Central memory CD4-positive, alpha-beta T cell (primary cell): Measurements from ENCODE around the gene CRYBB3.
A peak's percentile ranks its signal among the peaks of the same experiment; 100 is the strongest.
"Not testable (repeated sequence)": the region's sequence is repeated elsewhere in the genome, so short reads cannot be mapped to it uniquely, and the experiment has no call there.

Experiments
- DNase-seq: peaks from one replicate; pipeline ENCODE4 v3.0.0; 2022

The CRYBB3 gene

DNA sequence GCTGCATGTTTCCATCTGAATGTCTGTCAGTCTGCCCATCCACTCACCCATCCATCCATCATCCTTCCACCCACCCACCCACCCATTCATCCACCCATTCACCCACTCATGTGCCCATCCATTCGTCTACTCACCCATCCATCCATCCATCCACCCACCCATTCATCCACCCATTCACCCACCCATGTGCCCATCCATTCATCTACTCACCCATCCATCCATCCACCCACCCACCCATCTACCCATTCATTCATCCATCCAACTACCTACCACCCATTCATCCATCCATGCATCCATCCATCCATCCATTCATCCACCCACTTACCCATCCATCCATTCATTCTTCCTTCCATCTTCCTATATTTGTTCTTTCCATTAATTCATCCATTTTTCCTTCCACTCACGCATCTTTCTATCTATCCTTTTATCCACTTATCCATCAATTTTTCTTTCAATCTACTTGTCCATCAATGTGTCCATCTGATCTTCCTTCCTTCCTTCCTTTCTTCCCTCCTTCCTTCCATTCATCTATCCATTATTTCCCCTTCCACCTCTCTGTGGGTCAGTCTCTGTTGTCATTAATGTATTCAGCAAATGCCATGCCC lies 8.0 kb downstream of the CRYBB3 start:
- DNase-seq = no peak

DNA sequence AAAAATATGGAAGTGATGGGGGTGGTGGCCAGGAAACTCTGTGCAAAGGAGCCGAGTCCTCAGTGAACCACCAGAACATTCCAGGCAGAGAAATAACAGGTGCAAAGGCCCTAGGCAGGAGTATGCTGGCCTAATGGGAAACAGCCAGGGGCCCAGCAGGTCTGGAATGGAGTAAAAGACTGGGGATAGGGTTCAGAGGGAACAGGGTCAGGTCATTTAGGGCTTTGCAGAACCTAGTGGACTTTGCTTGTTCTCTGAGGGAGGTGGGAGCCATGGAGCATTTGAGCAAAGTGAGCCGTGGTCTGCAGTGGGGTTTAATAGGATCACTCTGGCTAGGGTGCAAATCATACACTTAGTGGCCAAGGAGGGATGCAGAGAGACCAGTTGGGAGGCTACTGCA lies 8.7 kb downstream of the CRYBB3 start:
- no peak for DNase-seq

DNA sequence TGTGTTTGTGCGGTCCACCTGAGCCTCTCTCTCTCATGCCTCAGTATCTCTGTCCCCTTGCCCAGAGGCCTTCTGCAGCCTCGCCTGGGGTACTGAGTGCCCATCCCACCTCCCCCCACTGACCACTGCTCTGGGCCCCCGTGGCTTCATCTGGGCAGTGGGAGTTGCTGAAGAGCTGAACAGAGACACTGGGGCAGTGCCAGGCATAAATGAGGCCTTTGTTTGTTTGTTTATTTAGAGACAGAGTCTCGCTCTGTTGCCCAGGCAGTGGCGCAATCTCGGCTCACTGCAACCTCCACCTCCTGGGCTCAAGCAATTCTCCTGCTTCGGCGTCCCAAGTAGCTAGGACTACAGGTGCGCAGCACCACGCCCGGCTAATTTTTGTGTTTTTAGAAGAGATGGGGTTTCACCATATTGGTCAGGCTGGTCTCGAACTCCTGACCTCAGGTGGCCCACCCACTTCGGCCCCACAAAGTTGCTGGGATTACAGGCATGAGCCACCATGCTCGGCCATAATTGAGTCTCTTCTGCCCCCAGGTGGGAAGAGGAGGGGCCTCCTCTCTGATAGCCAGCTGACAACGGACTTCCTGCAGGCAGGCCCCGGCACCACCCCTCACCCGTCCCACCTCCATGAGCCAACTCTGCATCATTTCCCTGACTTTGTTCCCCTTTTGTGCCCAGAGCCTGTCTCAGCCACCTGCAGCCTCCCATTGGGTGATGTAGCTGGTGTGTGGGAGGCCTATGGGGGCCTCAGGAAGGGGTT lies 9.3 kb downstream of the CRYBB3 start:
- no peak for DNase-seq

DNA sequence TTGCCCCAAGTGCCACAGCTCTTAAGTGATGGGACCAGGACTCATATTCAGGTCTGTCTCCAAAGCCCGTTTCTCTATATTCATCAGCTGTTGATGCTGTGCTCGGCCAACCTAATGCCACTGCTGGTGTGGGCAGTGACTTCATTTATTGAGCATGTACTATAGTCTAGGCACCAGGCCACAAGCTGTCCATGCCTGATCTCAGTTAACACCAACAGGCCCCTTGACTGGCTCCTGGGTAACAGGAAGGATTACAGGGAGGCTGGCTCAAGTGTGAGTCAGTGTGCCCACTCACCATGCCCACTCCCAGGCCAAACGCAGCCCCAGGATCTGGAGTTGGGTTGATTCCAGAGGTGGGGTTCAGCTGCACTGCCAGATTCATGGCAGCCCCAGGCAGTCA lies 11.1 kb downstream of the CRYBB3 start:
- no peak for DNase-seq

DNA sequence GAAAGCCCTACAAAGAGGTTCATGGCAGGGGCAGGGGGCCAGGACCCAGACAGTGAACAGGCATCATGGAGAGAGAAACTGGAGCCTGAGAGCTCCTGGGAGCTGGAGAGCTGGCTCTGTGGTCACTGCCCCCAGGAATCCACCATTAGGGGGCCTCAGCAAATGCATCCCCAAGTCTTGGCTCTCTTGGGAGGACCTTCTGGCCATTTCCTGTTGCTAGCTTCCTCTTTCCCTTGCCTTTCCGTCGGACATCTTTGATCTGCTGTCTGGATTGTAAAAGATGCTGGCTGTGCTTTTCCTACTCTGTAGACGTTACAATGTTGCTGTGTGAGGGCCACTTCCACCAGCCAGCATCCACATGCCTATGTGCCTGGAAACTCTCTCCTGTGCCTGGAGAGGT lies 12.7 kb downstream of the CRYBB3 start:
- DNase-seq = no peak

DNA sequence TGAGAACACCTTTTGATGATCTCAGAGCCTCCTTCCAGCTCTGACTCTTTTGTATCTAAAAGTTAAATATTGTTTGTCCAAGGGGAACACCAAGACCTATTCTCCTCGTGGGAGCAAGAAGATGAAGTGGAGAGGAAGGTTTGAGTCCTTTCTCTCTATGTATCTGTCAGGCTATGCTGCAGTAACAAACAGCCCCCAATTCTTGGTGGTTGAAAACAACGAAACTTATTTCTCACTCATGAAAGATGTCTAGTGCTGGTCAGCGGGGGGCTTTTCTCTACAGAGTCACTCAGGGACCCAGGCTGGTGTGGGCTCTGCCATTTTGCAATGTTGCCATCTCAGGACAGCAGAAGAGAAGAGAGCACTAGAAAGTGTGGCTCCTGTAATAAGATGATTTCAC lies 13.6 kb downstream of the CRYBB3 start:
- DNase-seq = no peak

DNA sequence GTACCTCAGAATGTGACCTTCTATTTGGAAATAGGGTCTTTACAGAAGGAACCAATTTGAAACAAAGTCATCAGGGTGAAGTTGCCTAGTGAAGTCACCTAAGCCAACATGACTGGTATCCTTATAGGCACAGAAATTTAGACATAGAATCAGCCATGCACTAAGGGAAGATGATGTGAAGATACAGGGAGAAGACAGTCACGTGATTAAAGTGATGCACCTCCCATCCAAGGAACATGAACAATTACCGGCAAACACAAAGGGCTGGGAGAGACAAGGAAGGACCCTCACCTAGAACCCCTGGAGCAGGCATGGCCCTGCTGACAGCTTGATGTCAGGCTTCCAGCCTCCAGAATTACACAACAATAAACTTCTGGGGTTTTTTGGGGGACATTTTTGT lies 16.6 kb downstream of the CRYBB3 start:
- DNase-seq = no peak

DNA sequence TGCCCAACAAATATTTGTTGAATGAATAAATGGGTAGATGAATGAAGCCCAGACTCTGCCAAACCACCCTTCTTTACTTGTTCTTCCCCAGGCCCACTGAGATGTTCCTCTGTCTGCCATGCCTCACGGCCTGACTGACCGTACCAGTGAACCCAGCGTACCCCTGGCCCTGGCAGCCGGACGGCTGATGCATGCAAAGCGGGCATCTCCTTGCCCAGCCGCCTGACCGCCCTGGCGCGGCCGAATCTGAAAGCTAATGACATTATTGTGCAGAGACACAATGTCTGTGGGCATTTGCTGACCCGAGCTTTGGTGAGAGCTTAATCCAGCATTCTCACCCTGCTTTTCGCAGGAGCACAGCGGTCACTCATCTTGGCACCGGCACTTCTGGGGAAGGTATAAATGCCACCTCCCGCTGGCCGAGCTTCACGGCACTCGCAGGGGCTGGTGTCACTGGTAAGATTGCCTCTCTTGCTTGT lies 19.6 kb downstream of the CRYBB3 start, which contains the start of gene CRYBB2:
Gene CRYBB2 (plus strand): TSS at position 429 of the 479 bp plus-strand sequence. CDS start 1,791 bp downstream, outside the sequence.
- DNase-seq = no peak

DNA sequence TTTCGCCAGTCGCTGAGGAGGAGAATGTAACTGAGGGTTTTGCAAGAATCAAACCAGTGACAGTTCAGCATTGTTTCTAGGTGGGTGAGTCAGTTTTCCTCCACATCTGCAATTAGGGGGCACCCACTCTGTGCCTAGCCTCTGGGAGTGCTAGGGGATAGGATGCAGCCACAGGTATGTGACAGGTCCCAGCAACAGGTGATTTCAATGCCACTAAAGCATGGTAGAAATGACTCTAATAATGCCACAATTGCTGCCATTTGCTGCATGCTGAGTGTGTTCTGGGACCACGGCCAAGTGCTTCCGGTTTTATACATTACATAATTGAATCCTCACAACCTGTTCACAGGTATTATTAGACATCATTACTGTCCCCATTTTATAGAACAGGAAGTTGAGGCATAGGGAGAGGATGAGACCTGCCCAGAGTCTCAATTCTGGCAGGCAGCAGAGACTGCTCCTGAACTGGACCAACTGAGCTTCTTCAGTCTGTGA lies 20.3 kb downstream of the CRYBB3 start:
- no peak for DNase-seq

DNA sequence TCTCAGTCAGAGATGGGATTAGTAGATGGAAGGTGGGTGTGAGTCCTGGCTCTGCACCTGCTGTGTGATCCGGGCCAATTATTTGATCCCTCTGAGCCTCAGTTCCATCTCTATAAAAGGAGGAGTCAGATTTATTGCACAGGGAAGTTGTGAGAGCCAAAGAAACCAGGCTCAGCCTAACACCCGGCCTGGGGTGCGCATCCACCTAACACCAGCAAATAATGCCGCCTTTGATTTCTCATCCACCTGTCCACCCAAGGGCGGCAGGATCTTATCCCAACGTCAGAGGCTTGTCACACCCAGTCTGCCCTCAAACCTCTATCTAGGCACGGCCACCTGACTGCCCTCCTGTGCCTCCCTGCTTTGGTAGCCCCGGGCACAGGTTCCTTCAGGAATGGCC lies 22.1 kb downstream of the CRYBB3 start:
- no peak for DNase-seq

DNA sequence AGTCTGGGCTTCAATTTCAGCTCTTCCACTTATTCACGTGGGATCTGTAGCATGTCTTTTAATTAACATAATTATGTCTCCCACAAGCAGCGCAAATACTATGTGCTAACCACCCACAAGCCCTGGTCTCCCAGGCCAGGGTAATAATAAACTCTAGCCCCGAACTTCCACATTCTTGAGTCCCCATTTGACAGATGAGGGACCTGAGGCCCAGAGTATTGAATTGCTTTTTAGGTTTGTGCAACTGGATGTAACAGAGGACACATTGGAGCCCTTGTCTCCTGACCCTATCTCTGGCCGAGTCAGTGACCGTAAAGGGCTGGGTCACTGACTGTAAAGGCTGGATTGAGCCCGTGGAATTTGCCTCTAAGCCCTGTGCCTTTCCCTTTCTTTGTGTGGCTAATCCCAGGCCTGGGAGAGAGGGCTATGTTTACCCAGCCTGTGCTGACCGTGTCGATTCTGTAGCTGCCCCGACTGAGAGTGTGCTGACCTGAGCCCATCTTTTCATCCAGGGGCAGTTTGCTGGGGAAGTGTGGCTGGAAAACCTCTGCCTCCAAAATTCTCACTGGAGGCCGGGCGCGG lies 23.7 kb downstream of the CRYBB3 start:
- DNase-seq = no peak

DNA sequence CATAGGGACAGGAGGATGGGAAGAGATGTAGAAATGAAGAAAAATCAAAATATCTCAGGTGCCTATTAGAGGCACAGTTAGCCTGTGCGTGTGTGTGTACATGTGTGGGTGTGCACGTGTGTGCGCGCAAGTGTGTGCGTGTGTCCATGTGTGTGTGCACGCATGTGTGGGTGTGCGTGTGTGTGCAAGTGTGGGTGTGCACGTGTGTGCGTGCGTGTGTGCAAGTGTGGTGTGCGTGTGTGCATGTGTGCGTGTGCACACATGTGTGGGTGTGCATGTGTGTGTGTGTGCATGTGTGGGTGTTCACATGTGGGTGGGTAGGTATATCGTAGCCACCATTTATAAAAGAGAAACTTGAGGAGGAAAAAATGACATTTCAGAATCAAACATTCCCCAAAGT lies 29.2 kb downstream of the CRYBB3 start:
- DNase-seq = no peak

DNA sequence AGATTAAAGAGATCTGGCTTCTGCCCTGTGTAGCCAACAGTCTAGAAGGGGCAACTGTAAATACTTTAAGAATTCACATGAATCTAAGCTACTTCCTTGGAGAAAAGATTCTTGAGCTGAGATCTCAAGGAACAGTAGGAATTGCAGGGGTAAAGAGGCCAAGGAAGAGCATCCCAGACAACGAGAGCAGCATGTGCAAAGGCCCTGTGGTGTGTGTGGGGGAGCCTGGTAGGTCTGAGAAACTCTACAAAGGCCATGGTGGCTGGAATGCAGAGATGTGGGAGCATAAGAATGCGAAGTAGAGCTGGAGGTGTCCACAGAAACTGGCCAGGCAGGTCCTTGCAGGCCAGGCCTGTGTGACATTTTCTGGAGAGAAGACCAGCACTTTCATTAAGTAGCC lies 31.1 kb downstream of the CRYBB3 start:
- not testable (repeated sequence) for DNase-seq

DNA sequence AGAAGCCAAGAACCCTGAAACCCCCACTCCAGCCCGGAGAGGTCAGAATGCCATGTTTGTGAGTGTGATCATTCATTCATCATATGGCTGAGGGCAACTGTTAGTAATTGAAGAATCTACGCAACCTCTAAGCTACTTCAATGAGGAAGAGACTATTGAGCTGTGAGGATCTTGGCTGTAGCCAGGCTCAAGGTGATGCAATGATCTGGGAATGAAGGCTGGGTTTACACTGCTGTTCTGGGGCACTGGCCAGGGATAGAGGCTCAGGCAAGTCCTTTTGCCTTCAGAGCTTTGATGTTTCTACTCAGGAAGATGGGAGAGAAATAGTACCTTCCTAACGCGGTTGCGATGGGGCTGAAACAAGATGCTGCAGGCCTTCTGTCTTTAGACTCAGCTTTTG lies 32.6 kb downstream of the CRYBB3 start:
- no peak for DNase-seq

DNA sequence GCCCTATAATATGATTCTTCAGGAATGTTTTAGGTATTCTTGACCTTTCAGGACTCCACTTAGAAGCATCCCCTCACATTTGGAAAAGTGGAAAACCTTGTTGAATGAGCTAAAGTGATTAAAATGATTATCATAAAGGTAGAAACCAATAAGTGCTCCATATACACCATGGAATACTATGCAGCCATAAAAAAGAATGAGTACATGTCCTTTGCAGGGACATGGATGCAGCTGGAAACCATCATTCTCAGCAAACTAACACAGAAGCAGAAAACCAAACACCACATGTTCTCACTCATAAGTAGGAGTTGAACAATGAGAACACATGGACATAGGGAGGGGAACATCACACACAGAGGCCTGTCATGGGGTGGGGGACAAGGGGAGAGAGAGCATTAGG lies 34.0 kb downstream of the CRYBB3 start:
- DNase-seq = not testable (repeated sequence)

DNA sequence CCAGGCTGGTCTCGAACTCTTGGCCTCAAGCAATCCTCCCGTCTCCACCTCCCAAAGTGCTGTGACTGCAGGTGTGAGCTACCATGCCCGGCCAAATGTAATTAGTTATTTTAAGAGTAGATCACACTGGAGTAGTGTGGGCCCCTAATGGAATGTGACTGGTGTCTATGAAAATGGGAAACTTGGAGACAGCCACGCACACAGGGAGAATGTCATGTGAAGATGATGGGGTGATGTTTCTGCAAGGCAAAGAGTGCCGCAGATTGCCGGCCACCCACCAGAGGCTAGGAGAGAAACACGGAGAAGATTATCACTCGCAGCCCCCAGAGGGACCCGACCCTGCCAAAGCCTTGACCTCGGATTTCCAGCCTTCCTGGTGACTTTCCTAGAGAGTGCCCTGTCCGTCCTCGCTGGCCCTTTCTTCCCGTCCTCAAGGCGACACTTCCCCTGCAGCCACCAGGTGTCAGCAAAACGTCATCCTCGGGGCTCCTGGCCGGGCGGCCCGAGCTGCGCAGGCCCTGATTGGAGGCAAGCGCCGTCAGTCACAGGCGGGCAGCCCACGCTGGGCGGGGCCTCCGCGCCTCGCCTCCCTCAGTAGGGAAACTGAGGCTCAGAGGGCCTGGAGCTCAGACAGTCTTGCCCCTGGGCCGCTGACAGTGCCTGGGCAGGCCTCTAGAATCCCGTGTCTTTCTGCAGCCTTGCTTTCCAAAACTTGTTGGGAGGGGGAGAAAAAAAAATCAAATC lies 36.1 kb downstream of the CRYBB3 start:
- DNase-seq = peak; percentile 24

DNA sequence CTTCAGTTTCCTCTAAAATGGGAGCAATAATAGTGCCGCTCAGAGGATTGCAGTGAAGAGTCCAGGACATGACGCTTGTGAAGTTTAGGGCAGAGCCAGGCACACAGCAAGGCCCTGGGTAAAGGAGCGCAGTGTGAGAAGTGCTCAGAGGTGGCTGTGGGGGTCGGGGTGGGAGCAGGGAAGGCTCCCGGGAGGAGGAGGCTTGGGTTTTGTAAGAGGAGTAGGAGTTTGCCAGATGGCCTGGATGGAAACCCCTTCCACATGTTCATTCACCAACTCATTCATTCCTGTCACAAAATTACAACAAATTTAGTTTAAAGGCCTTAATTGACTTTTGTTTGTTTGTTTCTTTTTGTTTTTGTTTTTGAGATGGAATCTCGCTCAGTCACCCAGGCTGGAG lies 36.8 kb downstream of the CRYBB3 start:
- no peak for DNase-seq

DNA sequence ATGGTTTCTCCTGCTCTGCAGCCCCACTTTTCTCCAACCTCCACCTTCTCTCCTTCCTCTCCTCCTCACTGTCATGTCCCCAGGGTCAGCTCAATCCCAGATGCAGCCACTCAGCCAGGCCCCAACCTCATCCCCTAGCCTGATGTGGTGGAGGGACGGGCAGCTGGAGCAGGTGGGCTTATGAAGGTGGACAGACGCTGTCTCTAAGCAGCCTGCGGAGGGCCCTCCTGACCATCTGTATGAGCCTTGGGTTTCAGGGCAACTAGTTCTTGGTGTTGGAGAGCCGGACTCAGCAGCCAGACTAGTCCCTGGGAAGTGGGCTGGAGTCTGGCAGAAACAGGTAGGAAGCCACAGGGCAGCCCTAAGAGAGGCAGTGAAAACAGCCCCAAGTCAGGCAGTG lies 37.8 kb downstream of the CRYBB3 start:
- no peak for DNase-seq

DNA sequence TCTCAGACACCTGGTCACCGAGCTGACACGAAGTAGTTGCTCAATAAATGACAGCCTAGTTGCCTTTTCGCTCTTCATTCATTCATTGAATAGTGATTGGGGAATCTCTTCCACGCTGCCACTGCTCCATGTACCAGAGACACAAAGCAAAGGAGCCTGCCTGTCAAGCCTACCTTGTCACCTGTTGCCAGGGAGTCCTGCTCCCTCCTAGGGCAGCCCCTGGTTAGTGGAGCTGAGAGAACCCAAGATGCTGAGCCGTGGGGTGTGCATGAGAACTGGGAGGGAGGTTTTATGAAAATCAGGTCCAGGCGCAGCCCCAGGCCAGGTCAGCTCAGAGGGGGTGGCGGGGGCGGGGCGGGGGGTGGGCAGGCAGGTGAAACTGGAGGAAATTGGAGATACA lies 38.4 kb downstream of the CRYBB3 start:
- not testable (repeated sequence) for DNase-seq

DNA sequence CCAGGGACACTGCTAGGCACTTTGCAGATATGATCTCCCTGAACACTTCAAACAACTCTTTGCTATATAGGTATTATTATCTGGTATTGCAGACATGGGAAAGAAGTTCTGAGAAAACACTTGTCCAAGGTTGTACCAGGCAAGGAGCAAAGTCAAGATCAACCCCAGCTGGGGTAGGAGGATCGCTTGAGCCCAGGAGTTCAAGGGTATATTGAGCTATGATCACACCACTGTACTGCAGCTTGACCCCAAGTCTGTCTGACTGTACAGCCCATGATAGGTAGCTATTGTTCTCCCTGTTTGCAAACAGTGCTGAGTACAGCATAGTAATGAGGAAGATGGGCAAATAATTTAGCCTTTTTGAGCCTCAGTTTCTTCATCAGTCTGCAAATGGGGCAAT lies 55.5 kb downstream of the CRYBB3 start:
- not testable (repeated sequence) for DNase-seq
